Adrenal gland (tissue), 12 donors: ENCODE results near the gene MAGI2. TPM values are rescaled to one million over a fixed set of nuclear protein-coding genes. Genes with fewer than 3 reads are reported as not detected.
A peak's percentile ranks its signal among the peaks of the same experiment; 100 is the strongest.

Experiments used
- DNase-seq, 7 donors: peaks; one replicate each; pipeline ENCODE4 v3.0.0-alpha.2; 2019 to 2020
- H3K27ac ChIP-seq, 5 donors: fragments of 200-600 bp; sonication (generic) in 4 of 5; 1 replicate in 3 of 5; 2 replicates in 2 of 5; pipeline versions ENCODE4 v1.5.1 to v1.8.0; 2016 to 2020; ENCODE audit warnings: mild to moderate bottlenecking in 1 of 5
- H3K27me3 ChIP-seq: fragments of 200-600 bp; 2 replicates; pipeline ENCODE4 v1.8.0; 2021
- H3K36me3 ChIP-seq, 2 donors: fragments of 200-600 bp; replicated peaks in 1 of 2; 1 replicate in 1 of 2; 2 replicates in 1 of 2; pipeline versions ENCODE4 v1.5.1 to v1.8.0; 2018 to 2022
- H3K4me1 ChIP-seq, 2 donors: fragments of 200-600 bp; replicated peaks in 1 of 2; 1 replicate in 1 of 2; 2 replicates in 1 of 2; pipeline versions ENCODE4 v1.5.1 to v1.8.0; 2018 to 2021
- H3K4me3 ChIP-seq, 4 donors: fragments of 200-600 bp; sonication (generic) in 3 of 4; one replicate each; pipeline ENCODE4 v1.5.1; 2016 to 2018
- H3K9me3 ChIP-seq, 3 donors: fragments of 200-600 bp; sonication (generic) in 1 of 3; replicated peaks in 1 of 3; 1 replicate in 2 of 3; 2 replicates in 1 of 3; pipeline versions ENCODE4 v1.5.1 to v1.8.0; 2016 to 2021
- POLR2A ChIP-seq, 2 donors: fragments of 450-650 bp; IDR thresholded peaks; one replicate each; pipeline ENCODE4 v1.6.1; 2017; ENCODE audit warnings: antibody characterized with exemption in 2 of 2, mild to moderate bottlenecking in 2 of 2, moderate library complexity in 1 of 2
- WGBS, 4 donors: extraction: QIAGEN DNeasy Blood & Tissue Kit in 2 of 4; methylation state at CpG; one replicate each; pipeline versions ENCODE4 v1.1.5 to v1.1.7; 2013 to 2017; 5-methylcytosine and 5-hydroxymethylcytosine counted together
- intact Hi-C, 2 donors: fragments of 100-400 bp; cut with DNase I; formaldehyde crosslinking; loops; one replicate each; pipeline versions ENCODE4 v1.14.1 to v1.15.0; 2022 to 2023
- polyA plus RNA-seq, 3 donors: library from polyadenylated mRNA; stranded (reverse); fragments of 200-250 nt in 2 of 3; fragments of 350-450 nt in 1 of 3; fragmentation: Illumina TruSeq in 1 of 3; extraction: RNeasy Lipid Tissue Mini Kit (QIAGEN cat#74804) in 1 of 3; gene quantifications; one replicate each; pipeline ENCODE4 v1.2.3, GENCODE V29; 2013 to 2014
- total RNA-seq, 9 donors: library from RNA; depleted of rRNA in 4 of 9; stranded (reverse); fragments of >200 nt in 4 of 9; fragments of 120-200 nt in 1 of 9; fragmentation: NEBNext Ultra II Directional in 1 of 9; extraction: Animal tissue kit (Norgen Biotek cat#: 25700) in 1 of 9; gene quantifications; one replicate each; pipeline versions ENCODE4 v1.1.0 to v1.2.4, GENCODE V29; 2013 to 2023
- TF ChIP-seq, protein P1 (sequence below), 6 experiments: fragments of 450-650 bp in 4 of 6; fragments of 200-600 bp in 2 of 6; sonication (generic) in 1 of 6; IDR thresholded peaks; 1 replicate in 5 of 6; 2 replicates in 1 of 6; pipeline versions ENCODE4 v1.5.1 to v1.8.0; 2016 to 2021; ENCODE audit warnings: antibody characterized with exemption in 6 of 6, mild to moderate bottlenecking in 2 of 6, moderate library complexity in 1 of 6
- donor health status: healthy with polysubstance abuse.
- donor health status: Bipolar disorder and iron deficiency.
- donor health status: DM: yes; HTN: yes; CAD: no.
- donor health status: DM: no; HTN: no; CAD: no.
- donor health status: DM: no; HTN: no; CAD: no.
- donor health status: DM: yes; HTN: yes; CAD: no.

MAGI2 gene
- total and polyA plus RNA-seq, 12 donors, result 3.2 to 37.1 (median 17.1) TPM

DNA sequence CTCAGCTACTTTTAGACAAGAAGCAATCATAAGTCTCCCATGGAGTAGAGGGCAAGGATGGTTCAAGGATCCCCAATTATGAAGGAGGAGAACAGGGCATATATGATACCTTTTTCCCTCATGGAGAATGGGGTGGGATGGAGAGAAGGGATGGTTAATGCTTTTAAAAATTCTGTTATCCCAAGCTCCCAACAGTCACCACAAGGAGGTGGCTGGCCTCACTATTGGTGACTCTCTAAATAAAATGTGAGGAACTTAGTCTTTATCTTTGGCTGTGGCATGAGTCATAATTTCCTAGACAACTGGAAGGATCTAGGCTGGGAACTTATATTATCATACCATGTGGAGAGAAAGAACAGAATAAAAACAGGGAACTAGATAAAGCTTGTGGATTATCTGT lies 1357.9 kb downstream of the MAGI2 start:
- DNase-seq, result peak in 2 of 7 donors; percentile 13 to 23
- Histone ChIP-seq H3K27ac (no peak overlapping the region), H3K4me1 (no peaks in the 10 kb centered on the region), H3K4me3 (no peak overlapping the region), H3K27me3 (no peaks in the 10 kb centered on the region), H3K36me3 (no peaks in the 10 kb centered on the region), H3K9me3 (no peaks in the 10 kb centered on the region)
- TF ChIP-seq, protein P1, sequence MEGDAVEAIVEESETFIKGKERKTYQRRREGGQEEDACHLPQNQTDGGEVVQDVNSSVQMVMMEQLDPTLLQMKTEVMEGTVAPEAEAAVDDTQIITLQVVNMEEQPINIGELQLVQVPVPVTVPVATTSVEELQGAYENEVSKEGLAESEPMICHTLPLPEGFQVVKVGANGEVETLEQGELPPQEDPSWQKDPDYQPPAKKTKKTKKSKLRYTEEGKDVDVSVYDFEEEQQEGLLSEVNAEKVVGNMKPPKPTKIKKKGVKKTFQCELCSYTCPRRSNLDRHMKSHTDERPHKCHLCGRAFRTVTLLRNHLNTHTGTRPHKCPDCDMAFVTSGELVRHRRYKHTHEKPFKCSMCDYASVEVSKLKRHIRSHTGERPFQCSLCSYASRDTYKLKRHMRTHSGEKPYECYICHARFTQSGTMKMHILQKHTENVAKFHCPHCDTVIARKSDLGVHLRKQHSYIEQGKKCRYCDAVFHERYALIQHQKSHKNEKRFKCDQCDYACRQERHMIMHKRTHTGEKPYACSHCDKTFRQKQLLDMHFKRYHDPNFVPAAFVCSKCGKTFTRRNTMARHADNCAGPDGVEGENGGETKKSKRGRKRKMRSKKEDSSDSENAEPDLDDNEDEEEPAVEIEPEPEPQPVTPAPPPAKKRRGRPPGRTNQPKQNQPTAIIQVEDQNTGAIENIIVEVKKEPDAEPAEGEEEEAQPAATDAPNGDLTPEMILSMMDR (IDR thresholded peaks at IDR 0.05), result peak in 3 of 6 experiments; percentile 16 to 24 (median 20)
- TF ChIP-seq POLR2A (IDR thresholded peaks at IDR 0.05), result no peak
- intact Hi-C loops, result no loop called here

DNA sequence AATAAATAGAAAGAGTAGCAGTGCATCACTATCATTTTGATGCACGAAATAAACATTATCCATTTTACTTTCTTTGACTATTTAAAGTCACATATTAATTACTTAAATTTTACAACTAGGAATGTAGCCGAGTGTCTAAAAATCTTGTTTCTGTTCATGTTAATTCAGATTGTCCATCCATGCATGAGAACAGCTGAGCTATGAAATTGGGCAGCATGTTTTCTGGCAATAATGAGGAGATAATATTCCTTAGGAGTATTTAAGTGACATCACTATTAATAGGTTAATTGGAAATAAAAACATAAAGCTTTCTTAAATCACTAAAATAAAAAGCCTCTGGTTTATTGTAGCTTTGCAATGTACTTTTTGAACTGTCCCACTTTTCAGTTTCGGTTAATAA lies 1361.1 kb downstream of the MAGI2 start:
- H3K4me1 ChIP-seq, result no peaks in the 10 kb centered on the region
- TF ChIP-seq, protein P1 (IDR thresholded peaks at IDR 0.05), result no peak
- TF ChIP-seq POLR2A (IDR thresholded peaks at IDR 0.05), result no peak
- no peak overlapping the region for H3K4me3 ChIP-seq
- H3K36me3 ChIP-seq, result no peaks in the 10 kb centered on the region
- H3K27ac ChIP-seq, result no peak overlapping the region
- H3K27me3 ChIP-seq, result no peaks in the 10 kb centered on the region
- no peaks in the 10 kb centered on the region for H3K9me3 ChIP-seq
- 89 to 96% (median 93%) methylated on average over 3 of the region's 3 CpGs for WGBS, 4 donors
- intact Hi-C loops, result no loop called here
- no peak for DNase-seq

DNA sequence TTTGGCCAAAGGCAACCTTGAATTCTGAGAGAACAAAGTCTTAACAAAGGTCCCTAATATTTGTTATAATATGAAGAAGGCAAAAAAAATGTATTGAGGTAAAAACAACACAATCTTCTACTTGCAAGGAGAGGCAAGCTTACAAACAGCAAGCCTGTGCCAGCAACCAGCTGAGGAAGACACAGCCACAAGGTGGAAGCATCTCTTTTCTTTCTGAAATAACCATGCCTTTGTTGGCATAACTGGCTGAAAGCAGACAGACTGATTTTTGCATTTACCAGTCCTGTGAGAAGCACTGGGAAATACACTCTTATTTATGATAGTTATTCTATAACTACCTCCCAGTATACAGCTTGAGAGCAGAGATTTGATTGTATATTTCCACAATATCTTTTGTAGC lies 1362.9 kb downstream of the MAGI2 start:
- no peaks in the 10 kb centered on the region for H3K4me1 ChIP-seq
- DNase-seq, result no peak
- TF ChIP-seq POLR2A (IDR thresholded peaks at IDR 0.05), result no peak
- TF ChIP-seq, protein P1 (IDR thresholded peaks at IDR 0.05), result no peak

DNA sequence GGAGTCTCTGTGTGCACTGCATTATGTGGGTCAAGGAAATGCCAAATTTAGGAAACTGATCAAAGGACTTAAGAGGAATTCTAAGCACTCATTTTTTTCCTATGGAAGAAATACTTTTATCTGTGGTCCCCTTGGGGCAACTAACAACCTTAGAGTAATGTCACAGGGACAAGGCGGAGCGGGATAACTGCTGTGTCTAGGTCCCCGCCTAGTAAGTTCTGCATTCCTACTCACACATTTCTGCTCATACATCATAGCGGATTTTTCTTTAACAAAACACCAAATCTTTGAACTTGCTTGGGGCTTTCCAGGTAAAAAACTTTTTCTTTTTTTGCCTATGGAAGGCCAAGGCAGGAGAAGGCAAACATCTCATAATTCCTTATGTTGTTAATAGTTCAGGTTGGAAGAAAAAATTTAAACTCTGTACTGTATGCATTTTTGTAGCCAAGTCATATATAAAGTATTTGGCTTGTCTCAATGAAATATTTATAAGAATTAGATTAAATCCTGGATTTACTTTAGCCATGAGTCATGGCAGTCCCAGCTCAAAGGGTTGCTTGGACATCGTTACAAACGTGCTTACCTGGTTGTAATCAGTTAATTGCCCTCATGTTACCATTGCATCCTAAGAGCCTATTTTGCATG lies 1369.9 kb downstream of the MAGI2 start:
- Histone ChIP-seq H3K4me3 (no peak overlapping the region), H3K4me1 (no peaks in the 10 kb centered on the region), H3K27ac (no peak overlapping the region), H3K36me3 (no peaks in the 10 kb centered on the region), H3K9me3 (no peaks in the 10 kb centered on the region), H3K27me3 (no peaks in the 10 kb centered on the region)
- WGBS, 4 donors, result 76 to 95% (median 84%) methylated on average over 6 of the region's 6 CpGs
- intact Hi-C loops, result no loop called here
- TF ChIP-seq, protein P1 (IDR thresholded peaks at IDR 0.05), result no peak
- TF ChIP-seq POLR2A (IDR thresholded peaks at IDR 0.05), result no peak
- DNase-seq, result no peak

More for the DNA sequence above, 1362.9 kb downstream of the MAGI2 start:
- H3K27ac ChIP-seq, result no peak overlapping the region
- no peaks in the 10 kb centered on the region for H3K9me3 ChIP-seq
- intact Hi-C loops, result no loop called here
- no peak overlapping the region for H3K4me3 ChIP-seq
- H3K36me3 ChIP-seq, result no peaks in the 10 kb centered on the region
- no peaks in the 10 kb centered on the region for H3K27me3 ChIP-seq
